NCI-H146 treated with DMSO at 0.1 percent for 48 hours (cell line): ENCODE results near the gene MSI2.
"Not testable (repeated sequence)": the region's sequence is repeated elsewhere in the genome, so short reads cannot be mapped to it uniquely, and the experiment has no call there.

ENCODE experiments used
- DNase-seq: peaks from one replicate; lab custom pipeline; 2025; ENCODE audit not compliant: unreplicated experiment; lab: John Stamatoyannopoulos, UW

The MSI2 gene

DNA sequence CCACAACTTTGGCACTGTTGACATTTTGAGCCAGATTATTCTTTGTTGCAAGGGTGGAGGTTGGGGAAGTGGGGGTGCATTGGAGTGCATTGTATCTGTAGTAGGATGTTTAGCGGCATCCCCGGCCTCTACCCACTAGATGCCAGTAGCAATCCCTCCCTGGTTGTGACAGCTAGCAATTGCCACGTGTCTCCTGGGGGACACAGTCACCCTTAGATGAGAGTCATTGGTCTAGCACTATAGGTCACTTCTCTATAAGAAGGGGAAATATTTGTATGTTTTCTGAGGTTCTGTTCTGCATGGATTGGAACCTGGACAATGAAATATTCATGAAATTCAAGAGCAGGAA lies 32.4 kb downstream of the MSI2 start:
- DNase-seq, result no peak

DNA sequence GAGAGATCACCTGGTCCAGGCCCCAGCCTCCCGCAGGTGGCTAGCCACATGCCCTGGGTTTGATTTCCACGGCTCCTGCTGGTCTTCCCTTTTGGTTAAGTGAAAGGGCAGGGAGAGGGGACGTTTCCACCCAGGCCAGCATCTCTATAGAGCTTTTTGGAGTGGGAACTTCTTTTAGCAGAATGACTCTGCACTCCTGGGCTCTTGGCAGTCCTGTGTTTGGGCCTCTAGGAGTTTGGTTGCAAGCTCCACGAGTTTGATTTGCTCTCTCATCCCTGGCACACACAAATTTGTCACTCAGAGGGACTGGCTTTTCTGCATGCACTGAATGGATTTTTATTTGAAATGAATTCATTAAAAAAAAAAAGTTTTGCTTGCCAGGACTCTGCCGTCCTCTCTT lies 32.8 kb downstream of the MSI2 start:
- DNase-seq, result no peak

DNA sequence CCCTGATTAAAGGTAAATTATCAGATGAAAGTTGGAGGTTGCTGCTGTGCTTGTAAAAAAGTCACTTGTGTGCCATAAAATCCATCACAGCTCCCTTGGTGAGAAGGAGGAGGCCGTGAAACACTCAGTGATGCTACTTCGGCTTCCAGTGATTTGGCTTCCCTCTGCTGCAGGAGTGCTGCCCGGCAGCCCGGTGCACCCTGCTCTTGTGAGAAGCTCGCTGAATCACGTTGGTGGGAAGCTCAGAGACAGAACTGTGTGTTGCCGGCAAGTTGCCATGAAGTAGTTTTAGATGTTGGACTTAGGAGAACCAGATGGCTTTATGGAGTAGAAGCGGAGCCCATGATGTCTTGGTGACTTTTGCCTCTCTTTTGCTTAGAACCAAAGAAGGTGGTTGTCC lies 33.3 kb downstream of the MSI2 start:
- no peak for DNase-seq

DNA sequence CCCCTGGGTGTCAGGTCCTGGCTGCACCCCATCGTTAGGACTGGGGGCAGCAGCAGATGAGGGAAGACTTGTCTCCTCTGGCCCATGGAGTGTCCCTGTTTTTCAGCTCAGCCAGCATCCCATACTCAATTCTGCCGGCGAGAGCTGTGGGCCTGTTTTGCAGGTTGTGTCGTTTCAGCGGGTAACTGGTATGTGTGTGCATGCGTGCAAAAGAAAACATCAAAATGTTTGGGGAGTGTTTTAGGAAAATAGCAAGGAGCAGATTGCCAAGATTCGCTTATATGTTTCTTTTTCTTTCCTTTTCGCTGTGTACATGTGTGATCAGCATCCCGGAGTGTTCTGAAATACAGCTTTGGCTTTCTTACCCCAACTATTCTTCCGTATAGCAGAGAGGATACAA lies 34.7 kb downstream of the MSI2 start:
- DNase-seq, result no peak

DNA sequence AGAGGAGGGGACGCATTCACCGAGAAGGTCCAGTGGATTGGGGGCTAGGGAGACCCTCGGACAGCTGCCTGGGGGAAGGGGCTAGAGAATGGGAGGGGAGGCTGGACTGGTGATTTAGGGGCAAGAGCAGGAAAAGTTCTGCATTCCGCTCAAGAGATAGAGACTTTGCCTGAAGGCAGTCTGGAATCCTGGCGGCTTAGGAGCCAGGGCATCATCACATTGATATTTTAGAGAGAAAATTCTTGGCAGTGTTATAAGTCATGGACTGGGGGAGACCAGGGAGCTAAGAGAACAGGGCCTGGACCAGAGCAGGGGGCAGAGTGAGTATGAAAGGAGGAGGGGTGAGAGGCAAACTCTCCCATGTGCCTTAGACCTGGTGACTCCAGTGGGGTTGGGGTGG lies 35.8 kb downstream of the MSI2 start:
- DNase-seq, result no peak

DNA sequence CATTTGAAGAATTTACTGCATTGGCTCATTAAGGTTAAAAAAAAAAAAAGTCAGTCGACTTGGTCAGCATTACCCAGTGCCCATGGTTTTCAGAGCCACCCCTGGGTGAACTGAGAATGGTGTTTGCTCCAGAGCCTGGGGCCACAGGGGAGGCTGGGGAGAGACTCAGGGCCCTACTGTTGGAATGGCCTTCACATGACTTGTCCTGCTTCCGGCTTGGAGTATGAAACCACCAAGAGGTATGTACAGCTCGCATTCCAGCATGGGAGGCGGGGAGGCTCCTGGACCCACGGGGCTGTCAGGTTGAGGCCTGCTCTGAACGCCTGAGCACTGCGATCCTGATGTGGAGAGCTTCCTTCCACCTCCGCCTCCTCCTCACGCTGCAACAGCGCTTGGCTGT lies 36.8 kb downstream of the MSI2 start:
- no peak for DNase-seq

DNA sequence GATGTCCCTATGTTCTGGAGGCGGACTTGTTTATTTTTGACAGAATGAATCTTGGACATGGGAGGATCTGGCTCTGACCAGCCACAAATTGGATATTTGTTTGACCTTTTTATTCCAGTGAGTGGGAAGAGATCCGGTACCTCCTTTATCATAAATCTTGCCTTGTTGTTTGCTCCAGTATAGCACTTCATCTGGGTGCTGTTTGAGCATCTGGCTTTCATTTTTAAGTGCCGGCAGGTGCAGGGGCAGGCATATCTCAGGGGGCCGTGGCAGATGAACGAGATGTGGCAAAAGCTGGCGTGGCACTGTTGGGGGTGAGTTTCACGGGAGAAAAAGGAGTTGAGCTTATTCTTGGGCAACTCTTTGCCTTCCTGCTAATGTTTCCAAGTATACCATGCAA lies 37.8 kb downstream of the MSI2 start:
- peak; percentile 57 for DNase-seq

DNA sequence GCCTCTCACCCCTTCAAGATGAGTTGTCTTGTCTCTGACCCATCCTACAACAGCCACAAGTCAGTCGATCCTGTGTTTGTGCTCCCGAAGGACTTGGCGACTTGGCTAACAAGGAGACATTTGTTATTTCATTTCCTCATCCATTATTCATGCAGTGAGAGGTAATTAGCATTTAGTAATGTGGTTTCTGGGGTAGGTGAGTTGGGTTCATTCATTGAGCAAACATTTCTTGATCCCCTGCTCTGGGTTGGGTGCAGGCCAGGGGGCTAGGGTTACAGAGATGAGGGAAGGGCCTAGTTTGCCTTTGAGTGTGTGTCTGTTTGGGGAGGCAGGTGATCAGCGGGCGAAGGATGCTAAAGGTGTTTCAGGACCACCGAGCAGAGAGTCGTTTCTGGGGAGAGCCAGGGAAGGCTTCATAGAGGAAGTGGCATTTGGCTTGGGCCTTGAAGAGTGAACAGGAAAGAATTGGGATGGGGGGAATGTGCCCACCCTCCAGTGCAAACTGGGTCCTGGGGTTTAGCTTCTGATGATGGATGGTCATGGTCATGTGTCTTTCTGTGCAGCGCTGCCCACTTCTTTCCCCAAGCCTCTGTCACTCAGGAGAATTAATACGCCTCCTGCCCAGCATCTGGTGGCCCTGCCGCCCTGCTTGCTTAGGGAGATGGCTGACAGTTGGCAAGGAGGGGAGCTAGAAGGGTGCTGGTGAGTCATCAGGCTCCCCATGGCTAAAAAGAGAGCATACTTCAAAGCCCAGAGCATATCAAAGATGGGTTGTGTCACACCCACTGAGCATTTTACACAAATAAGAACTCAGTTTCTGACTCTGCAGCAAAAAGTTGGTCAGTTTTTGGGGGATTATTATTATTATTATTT lies 38.5 kb downstream of the MSI2 start:
- DNase-seq, result peak; percentile 88

DNA sequence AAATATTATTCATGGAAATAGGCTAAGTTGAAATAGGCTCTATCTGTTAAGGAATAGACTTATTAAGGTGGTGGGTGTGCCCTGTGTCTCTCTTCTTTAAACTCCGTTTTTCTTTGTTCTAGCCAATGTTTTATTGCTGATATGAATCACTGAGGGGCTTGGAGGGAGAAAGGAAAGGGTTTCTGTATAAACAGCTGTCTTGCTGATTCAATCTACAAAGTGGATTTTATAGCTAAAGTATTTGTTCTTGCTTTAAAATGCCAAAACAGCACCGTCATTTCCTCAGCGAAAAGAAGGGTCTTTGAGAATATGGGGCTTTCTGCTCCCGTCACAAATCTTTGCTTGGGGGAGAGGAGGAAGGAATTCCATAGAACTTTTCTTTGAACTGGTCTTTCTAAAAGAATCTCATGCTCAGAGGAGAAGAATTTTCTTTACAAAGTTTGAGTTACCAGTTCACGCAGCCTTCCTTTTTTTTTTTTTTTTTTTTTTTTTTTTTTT lies 39.3 kb downstream of the MSI2 start:
- DNase-seq, result peak; percentile 44

DNA sequence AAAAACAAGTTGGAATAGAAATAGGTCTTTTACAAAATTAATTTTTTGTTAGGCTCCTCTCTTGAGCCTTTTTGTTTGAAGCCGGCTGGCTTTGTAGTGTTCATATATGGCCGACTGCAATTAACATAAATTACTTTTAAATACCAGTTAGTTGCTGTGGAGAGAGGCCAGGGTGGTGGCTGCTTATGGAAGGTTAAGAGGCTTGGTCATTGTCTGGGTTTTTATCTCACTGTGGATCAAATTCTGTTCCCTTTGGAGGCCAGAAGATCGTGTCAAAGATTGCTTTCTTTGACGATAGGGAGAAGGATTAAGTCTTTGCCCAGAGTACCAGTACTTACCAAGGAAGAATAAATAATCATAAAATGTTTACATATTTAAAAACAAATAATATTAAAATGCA lies 39.9 kb downstream of the MSI2 start:
- peak; percentile 85 for DNase-seq

DNA sequence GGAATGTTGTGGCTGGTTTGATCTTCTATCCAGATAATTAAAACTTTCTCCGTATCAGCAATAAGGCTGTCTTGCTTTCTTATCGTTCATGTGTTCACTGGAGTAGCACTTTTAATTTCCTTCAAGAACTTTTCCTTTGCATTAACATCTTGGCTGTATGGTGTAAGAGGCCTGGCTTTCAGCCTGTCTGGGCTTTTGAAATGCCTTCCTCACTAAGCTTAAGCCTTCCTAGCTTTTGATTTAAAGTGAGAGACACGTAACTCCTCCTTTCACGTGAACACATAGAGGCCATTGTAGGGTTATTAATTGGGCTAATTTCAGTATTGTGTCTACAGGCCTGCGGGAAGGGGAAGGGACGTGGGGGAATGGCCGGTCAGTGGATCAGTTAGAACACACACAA lies 42.9 kb downstream of the MSI2 start:
- DNase-seq, result no peak

DNA sequence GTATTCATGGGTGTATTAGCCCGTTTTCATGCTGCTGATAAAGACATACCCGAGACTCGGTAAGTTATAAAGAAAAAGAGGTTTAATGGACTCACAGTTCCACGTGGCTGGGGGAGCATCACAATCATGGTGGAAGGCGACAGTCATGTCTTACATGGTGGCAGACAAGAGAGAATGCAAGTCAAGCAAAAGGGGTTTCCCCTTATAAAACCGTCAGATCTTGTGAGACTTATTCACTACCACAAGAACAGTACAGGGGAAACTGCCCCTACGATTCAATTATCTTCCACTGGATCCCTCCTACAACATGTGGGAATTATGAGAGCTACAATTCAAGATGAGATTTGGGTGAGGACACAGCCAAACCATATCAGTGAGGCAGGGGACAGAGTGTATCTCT lies 44.3 kb downstream of the MSI2 start:
- not testable (repeated sequence) for DNase-seq

DNA sequence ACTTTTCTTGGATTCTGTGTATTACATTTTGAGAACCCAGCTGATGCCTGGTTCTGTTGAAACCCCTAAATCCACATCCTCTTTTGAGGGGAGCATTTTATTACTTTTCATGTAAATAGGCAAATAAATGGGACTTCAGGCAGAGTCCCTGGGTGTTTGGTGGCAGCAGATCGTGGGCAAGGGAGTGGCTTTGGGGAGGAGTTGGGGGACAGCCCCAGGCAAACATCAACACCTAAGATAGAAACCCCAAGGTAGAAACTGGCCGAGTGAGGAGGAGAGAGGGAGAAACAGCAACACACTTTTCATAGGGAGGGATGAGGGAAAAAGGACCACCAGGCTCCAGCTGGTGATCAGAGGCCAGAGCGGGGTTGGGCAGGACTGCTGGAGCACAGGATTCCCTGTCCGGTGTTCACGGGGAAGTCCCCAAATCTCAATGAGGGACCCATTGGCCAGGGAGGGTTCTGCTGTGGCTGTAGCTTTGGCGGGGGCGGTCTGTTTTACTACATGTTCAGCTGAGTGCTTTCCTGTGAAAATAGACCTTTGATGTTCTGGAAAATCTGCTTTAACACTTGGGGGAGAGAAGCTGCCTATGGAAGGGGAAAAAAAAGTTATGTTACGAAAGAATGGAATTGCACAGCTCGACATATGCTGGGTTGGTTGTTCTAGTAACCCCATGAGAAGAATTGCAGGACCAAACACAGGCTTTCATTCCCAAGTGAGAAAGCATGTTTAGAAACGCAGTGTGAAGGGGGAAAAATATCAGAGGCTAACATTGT lies 46.6 kb downstream of the MSI2 start:
- no peak for DNase-seq

DNA sequence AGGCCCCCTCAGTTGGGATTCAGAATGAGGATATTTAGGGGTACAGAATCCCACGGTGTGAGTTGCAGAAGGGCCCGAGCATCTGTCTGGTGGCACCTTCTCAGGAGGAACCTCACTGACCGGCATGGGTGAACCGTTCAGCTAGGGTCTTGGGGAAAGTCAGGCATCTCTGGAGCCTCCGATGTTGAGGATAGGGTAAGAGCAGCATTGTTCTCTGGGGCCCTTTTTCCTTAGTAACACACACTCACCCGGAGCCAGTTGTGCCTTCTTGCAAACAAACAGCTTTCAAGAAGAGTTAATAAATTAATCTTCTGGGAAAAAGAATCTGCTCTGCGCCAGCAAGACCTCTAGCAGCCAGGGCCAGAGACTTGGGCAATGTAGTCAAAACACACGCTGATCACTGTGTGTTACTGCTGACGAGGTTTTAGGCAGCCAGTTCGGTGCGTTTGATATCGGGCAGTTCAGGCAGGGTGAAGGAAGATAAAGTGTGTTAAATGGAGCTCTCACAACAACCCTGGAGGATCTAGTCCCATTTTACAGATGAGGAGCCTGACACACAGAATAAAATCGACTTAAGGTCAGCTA lies 48.9 kb downstream of the MSI2 start:
- no peak for DNase-seq

DNA sequence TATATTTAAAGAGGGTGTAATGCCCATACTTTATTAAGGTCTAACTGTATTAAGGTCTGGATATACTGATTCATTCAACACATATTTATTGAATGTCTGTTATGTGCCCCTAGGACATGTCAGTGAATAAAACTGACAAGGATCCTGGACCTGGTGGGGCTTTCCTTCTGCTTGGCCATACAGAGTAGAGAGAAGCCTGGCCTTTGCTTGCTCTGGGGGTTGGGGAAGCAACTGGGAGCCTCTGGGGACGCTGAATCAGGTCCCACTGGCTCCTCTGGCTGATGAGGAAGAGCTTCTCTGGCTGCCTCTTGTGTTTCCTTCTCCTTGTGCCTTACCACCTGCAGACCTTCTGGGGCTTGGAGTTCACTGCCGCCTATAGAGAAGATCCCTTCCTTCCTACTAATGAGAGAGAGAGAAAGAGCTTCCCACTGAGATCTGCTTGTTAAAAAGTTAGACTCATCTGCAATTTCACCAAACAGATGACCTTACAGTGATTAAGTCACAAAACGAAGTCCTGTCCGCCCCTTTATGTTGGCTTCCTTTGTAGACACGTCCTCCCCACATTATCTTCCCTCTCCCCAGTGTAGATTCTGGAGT lies 49.7 kb downstream of the MSI2 start:
- no peak for DNase-seq

DNA sequence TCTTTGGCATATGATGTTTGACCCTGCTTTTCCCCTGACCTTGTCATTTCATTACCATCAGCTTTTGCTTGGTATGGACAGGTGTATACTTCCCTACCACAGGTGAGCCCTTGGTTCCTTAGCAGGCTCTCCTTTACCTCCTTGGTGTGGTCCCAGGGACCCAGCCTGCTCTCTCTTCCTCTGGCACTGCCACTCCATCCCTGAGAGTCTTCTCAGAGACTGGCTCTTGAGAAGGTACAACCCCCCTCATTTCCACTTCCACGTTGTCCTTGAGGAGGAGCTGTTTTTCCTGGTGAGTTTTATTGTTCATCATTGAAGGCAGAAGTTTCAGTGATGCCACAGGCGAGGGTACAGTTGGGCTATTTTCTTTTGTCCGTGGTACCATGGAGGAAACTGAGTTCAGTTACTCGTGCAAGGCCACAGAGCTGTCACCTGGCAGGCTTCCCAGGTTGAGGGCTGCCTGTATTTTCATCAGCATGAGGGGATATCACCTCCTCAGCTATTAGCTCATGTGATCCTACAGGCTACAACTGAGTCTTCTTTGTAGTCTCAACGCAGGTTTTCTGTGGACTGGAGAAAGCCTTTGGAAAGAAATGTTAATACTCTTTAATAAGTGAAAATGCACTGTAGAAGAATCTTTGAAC lies 52.3 kb downstream of the MSI2 start:
- no peak for DNase-seq

DNA sequence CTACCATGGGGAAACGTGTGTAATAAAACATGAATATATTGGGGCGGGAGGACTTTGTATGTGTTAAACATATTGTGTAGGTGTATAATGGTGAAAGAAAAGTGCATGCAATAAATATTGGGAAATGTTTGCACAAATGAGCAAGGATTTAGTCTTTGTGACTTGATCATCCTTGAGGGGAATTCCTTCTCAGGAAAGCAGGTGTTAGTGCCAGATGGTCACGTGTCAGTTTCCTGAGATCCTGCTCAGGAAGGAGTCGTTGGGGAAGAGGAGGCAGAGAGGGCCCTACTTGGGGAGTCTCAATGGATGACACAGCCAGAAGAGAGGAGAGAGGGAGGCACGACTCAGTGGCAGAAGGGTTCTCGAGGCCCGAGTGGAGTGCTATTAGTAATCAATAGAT lies 53.2 kb downstream of the MSI2 start:
- no peak for DNase-seq

DNA sequence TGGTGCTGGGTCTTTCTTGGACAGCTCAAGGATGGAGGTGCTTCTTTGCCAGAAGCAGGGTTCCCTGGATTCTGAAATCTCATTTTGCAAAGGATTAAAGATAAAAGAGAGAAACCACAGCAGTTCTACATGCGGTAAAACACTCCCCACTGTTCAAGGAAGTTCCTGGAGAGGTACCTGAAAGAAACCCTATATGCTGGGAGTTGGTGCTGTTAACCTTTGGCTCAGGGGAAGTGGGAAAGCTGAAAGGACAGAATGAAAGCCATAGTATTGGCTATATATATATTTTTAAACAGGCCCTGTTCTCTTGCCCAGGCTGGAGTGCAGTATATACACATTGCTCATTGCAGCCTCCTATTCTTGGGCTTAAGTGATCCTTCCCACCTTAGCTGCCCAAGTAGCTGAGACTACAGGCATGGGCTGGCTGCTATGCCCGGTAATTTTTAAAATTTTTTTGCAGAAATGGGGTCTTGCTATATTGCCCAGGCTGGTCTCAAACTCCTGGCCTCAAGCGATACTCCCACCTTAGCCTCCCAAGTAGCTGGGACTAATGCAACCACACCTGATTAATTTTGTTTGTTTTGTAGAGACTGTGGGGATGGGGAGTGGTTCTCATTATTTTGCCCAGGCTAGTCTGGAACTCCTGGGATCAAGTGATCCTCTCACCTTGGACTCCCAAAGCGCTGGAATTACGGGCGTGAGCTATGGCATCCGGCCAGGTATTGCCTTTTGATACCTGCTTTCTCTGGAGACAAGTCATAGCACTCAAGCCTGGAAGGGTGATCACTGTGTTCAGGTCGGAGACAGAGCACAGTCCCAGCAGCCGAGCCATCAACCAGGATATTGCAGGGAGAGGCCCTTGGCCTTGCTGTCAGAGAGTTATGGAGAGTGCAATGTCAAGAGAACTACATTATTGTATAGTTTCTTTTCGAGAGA lies 55.2 kb downstream of the MSI2 start:
- no peak for DNase-seq

DNA sequence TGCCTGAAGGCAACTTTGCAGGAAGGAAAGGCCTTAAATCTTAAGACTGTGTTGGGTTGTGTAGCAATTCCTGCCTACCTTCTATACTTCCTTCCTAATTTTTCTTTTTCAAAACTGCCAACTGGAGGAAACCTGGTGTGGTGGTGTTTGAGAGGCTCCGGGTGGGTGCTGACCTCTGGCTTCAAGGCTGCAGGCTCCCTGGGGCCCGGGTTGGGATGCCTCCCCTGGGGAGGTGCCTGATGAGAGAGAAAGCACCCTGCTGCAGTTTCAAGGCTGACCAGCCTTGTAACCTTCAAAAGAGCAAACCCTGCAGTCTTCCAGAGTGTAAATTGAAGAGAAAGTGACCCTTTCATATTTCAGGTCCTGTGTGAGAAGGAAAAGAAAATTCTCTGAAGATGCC lies 55.9 kb downstream of the MSI2 start:
- no peak for DNase-seq
